Measurements from ENCODE around the gene CLDN2. TPM values are rescaled to one million over a fixed set of nuclear protein-coding genes. Genes with fewer than 3 reads are reported as not detected.

The CLDN2 gene
- total and polyA plus RNA-seq, 2 of the 13 experiments (the other 11 are each of a cell fraction or from before 2014, with no cell fraction given), result 1.3 to 1.5 TPM

GRCh38 chrX:106917830-106918500, 2.2 kb upstream of the CLDN2 start:
- no TSS peak for BruUV-seq (replicated peaks)

More at GRCh38 chrX:106917830-106918500, 2.2 kb upstream of the CLDN2 start:
- 96% methylated on average over 4 of the region's 6 CpGs for WGBS (ENCODE audit: low lambda C conversion rate)
- Histone ChIP-seq H3K27ac (ENCODE audit: extremely low read length, insufficient read depth, low read length) (no peak overlapping the region), H3K4me2 (ENCODE audit: low read depth, low read length) (no peak overlapping the region), H3K27me3 (ENCODE audit: control insufficient read depth in 1 of 2, insufficient read depth in 2 of 2, low read length in 2 of 2) (no peaks in the 10 kb centered on the region), H3K36me3 (replicated peaks in 1 of 2; ENCODE audit: control insufficient read depth in 1 of 2, insufficient read depth in 2 of 2, low read length in 2 of 2) (no peaks in the 10 kb centered on the region), H3K79me2 (ENCODE audit: insufficient read depth, low read length) (no peaks in the 10 kb centered on the region), H3K9ac (ENCODE audit: insufficient read depth, low read depth, low read length) (no peak overlapping the region), H4K20me1 (ENCODE audit: insufficient read depth, low read length) (no peaks in the 10 kb centered on the region), H2AFZ (ENCODE audit: low read length) (no peak overlapping the region), H3K4me3 (replicated peaks in 1 of 3; ENCODE audit: insufficient read depth in 1 of 3, low read depth in 2 of 3, low read length in 3 of 3) (no peak overlapping the region), H3K4me1 (ENCODE audit: insufficient read depth, low read length) (peaks cover 15% of the 10 kb centered on the region), H3K9me3 (ENCODE audit: low read length) (no peaks in the 10 kb centered on the region)
- TF ChIP-seq FUBP1 (CRISPR knock-in tag; IDR thresholded peaks at IDR 0.05; ENCODE audit: borderline replicate concordance) (no peak), ZNF549 (CRISPR knock-in tag; IDR thresholded peaks at IDR 0.05) (no peak), MIER2 (CRISPR knock-in tag; IDR thresholded peaks at IDR 0.05) (no peak), ZBTB38 (CRISPR knock-in tag; IDR thresholded peaks at IDR 0.05) (no peak), MED13 (CRISPR knock-in tag; IDR thresholded peaks at IDR 0.05) (no peak)
- TF ChIP-seq, protein P1, sequence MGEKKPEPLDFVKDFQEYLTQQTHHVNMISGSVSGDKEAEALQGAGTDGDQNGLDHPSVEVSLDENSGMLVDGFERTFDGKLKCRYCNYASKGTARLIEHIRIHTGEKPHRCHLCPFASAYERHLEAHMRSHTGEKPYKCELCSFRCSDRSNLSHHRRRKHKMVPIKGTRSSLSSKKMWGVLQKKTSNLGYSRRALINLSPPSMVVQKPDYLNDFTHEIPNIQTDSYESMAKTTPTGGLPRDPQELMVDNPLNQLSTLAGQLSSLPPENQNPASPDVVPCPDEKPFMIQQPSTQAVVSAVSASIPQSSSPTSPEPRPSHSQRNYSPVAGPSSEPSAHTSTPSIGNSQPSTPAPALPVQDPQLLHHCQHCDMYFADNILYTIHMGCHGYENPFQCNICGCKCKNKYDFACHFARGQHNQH (CRISPR knock-in tag; IDR thresholded peaks at IDR 0.05), result no peak
- no peak for DNase-seq (ENCODE audit: low spot score)
- in situ Hi-C loops (cut with HindIII; ENCODE audit: extremely low pct_ligation_motif_present, low pct_unique_long_range_greater_than_20kb) (no loop called here), intact Hi-C loops (cut with micrococcal nuclease; ENCODE audit: unreplicated experiment) (no loop called here)
- ATAC-seq, result no peak
- ChIA-PET CTCF (ENCODE audit: low intra/inter-chr PET ratio, low total read pairs) (no interaction called here), POLR2A (interaction anchor here (2.5 kb wide), 1 partner anchor 14 kb away, joined by 6 read pairs; no protein-coding TSS in a partner anchor)
- FAIRE-seq, result no peak

All from HepG2 (cell line).